IMR-90 (cell line): ENCODE results near the gene GGACT. TPM values are rescaled to one million over a fixed set of nuclear protein-coding genes. Genes with fewer than 3 reads are reported as not detected.
A peak's percentile ranks its signal among the peaks of the same experiment; 100 is the strongest.

Source experiments
- ATAC-seq: fragments of 200-7000 bp; cut with Tn5 transposase; 2 replicates; pipeline ENCODE4 v1.9.1; 2020; ENCODE audit warnings: low read depth, mild to moderate bottlenecking, moderate library complexity
- BruUV-seq: library from RNA; stranded (reverse); fragments of 400-500 nt; replicated peaks from 2 replicates; lab custom pipeline; 2021; lab: Mats Ljungman, UMichigan
- CTCF ChIA-PET: fragments of 300-600 bp; formaldehyde crosslinking; extraction: SDS; loops from one replicate; lab custom pipeline; 2021; ENCODE audit warnings: antibody characterized with exemption; lab: Yijun Ruan, JAX
- POLR2A ChIA-PET: fragments of 300-600 bp; sonication (Branson Sonifier 250); formaldehyde crosslinking; loops from one replicate; lab custom pipeline; 2022; ENCODE audit warnings: antibody characterized with exemption; ENCODE audit not compliant: unreplicated experiment; lab: Charles Lee
- DNase-seq: peaks from one replicate; pipeline ENCODE4 v3.0.0; 2013
- H2AFZ ChIP-seq: replicated peaks from 2 replicates; pipeline ENCODE3; 2013; ENCODE audit warnings: low read length, mild to moderate bottlenecking; ENCODE audit not compliant: poor library complexity
- H2AK5ac ChIP-seq: 2 replicates; pipeline ENCODE4 v1.6.1; 2013; ENCODE audit warnings: low read depth, low read length, inconsistent platforms
- H2AK9ac ChIP-seq: replicated peaks from 2 replicates; pipeline ENCODE3; 2013; ENCODE audit warnings: mild to moderate bottlenecking, low read depth, low read length, moderate library complexity; ENCODE audit not compliant: poor library complexity
- H2BK120ac ChIP-seq: 2 replicates; pipeline ENCODE4 v1.6.1; 2013; ENCODE audit warnings: low read depth, low read length, inconsistent platforms
- H2BK15ac ChIP-seq: 3 replicates; pipeline ENCODE4 v1.6.1; 2013; ENCODE audit warnings: low read depth, low read length, inconsistent platforms
- H2BK20ac ChIP-seq: 2 replicates; pipeline ENCODE4 v1.6.1; 2013; ENCODE audit warnings: low read depth, mild to moderate bottlenecking, inconsistent platforms, low read length, moderate library complexity
- H2BK5ac ChIP-seq: 2 replicates; pipeline ENCODE4 v1.6.1; 2013; ENCODE audit warnings: mild to moderate bottlenecking, low read depth, low read length, inconsistent platforms; ENCODE audit not compliant: poor library complexity, severe bottlenecking
- H3K14ac ChIP-seq: replicated peaks from 2 replicates; pipeline ENCODE4 v1.6.1; 2013; ENCODE audit warnings: low read depth, low read length, inconsistent platforms
- H3K18ac ChIP-seq: 2 replicates; pipeline ENCODE4 v1.6.1; 2013; ENCODE audit warnings: low read depth, low read length, control low read depth
- H3K23ac ChIP-seq: 2 replicates; pipeline ENCODE4 v1.6.1; 2013; ENCODE audit warnings: low read depth, low read length, inconsistent platforms
- H3K27ac ChIP-seq: 2 replicates; pipeline ENCODE4 v1.5.1; 2013; ENCODE audit warnings: mild to moderate bottlenecking, control low read depth, low read length; ENCODE audit not compliant: insufficient read depth
- H3K27me3 ChIP-seq: 2 replicates; pipeline ENCODE4 v1.6.1; 2013; ENCODE audit warnings: low read length; ENCODE audit not compliant: control insufficient read depth, insufficient read depth
- H3K36me3 ChIP-seq: 2 replicates; pipeline ENCODE4 v1.6.1; 2013; ENCODE audit warnings: low read length, mixed read lengths; ENCODE audit not compliant: control insufficient read depth, insufficient read depth
- H3K4ac ChIP-seq: 2 replicates; pipeline ENCODE4 v1.6.1; 2013; ENCODE audit warnings: low read depth, low read length, inconsistent platforms
- H3K4me1 ChIP-seq: 2 replicates; pipeline ENCODE4 v1.6.1; 2013; ENCODE audit warnings: low read length, mixed read lengths; ENCODE audit not compliant: control insufficient read depth, insufficient read depth
- H3K4me2 ChIP-seq: 2 replicates; pipeline ENCODE4 v1.6.1; 2013; ENCODE audit warnings: low read depth, mild to moderate bottlenecking, control low read depth, low read length, moderate library complexity
- H3K4me3 ChIP-seq: 2 replicates; pipeline ENCODE4 v1.5.1; 2013; ENCODE audit warnings: low read depth, mild to moderate bottlenecking, control low read depth, low read length, moderate library complexity; ENCODE audit not compliant: insufficient read depth
- H3K56ac ChIP-seq: 2 replicates; pipeline ENCODE4 v1.6.1; 2013; ENCODE audit warnings: low read length, inconsistent platforms; ENCODE audit not compliant: insufficient read depth; ENCODE audit errors: extremely low read depth
- H3K79me1 ChIP-seq, 2 experiments: 2 replicates each; pipeline ENCODE4 v1.6.1; 2013; ENCODE audit warnings: low read length in 2 of 2, inconsistent platforms in 1 of 2, low read depth in 1 of 2
- H3K9ac ChIP-seq: 2 replicates; pipeline ENCODE4 v1.6.1; 2013; ENCODE audit warnings: low read depth, low read length, control low read depth
- H3K9me1 ChIP-seq: 2 replicates; pipeline ENCODE4 v1.6.1; 2013; ENCODE audit warnings: low read length, inconsistent platforms; ENCODE audit not compliant: insufficient read depth
- H3K9me3 ChIP-seq: 2 replicates; pipeline ENCODE4 v1.6.1; 2013; ENCODE audit warnings: low read length; ENCODE audit not compliant: control insufficient read depth, insufficient read depth
- H4K20me1 ChIP-seq: 2 replicates; pipeline ENCODE4 v1.6.1; 2013; ENCODE audit warnings: low read length, inconsistent platforms; ENCODE audit not compliant: insufficient read depth
- H4K5ac ChIP-seq: 2 replicates; pipeline ENCODE4 v1.6.1; 2013; ENCODE audit warnings: mild to moderate bottlenecking, low read depth, low read length, control low read depth
- H4K8ac ChIP-seq, 2 experiments: 2 replicates each; pipeline ENCODE4 v1.6.1; 2013; ENCODE audit warnings: low read depth in 2 of 2, low read length in 2 of 2, control low read depth in 1 of 2, inconsistent platforms in 1 of 2
- H4K91ac ChIP-seq: 2 replicates; pipeline ENCODE4 v1.6.1; 2013; ENCODE audit warnings: low read depth, low read length, inconsistent platforms; ENCODE audit not compliant: insufficient read depth
- BHLHE40 ChIP-seq: fragments of 150-350 bp; IDR thresholded peaks from 2 replicates; pipeline ENCODE4 v1.6.1; 2016; ENCODE audit warnings: mild to moderate bottlenecking, low read depth, low read length
- WGBS, 2 experiments: methylation state at CpG; one replicate each; pipeline versions ENCODE4 v1.1.5 to v1.1.7; 2013; ENCODE audit warnings: missing lambda C conversion rate in 2 of 2; ENCODE audit not compliant: insufficient read length in 1 of 2; ENCODE audit errors: extremely low coverage in 2 of 2; 5-methylcytosine and 5-hydroxymethylcytosine counted together
- dilution Hi-C: fragments of 300-500 bp; cut with HindIII; formaldehyde crosslinking; loops from one replicate; pipeline ENCODE4 v1.14.3; 2018; ENCODE audit warnings: low sequenced_read_pairs; ENCODE audit not compliant: unreplicated experiment
- in situ Hi-C: fragments of 300-500 bp; cut with MboI; formaldehyde crosslinking; loops from 3 replicates; pipeline ENCODE4 v1.14.3; 2019; ENCODE audit warnings: low sequenced_read_pairs, inconsistent platforms, mixed read lengths
- intact Hi-C: fragments of 100-400 bp; cut with micrococcal nuclease; formaldehyde crosslinking; loops from 2 replicates; pipeline ENCODE4 v1.10.0; 2022
- polyA plus RNA-seq, 3 experiments: library from polyadenylated mRNA; depleted of rRNA; stranded (reverse); fragments of >200 nt; gene quantifications; 2 replicates each; pipeline ENCODE4 v1.2.3, GENCODE V29; 2012; ENCODE audit warnings: low replicate concordance in 1 of 3
- total RNA-seq: library from RNA; depleted of rRNA; stranded (reverse); fragments of >200 nt; gene quantifications from 2 replicates; pipeline ENCODE4 v1.2.3, GENCODE V29; 2012

GGACT gene
- total and polyA plus RNA-seq, 2 of the 4 experiments (the other 2 are of a cell fraction): 2.0 to 2.6 TPM

GRCh38 chr13:100547791-100548201 lies 40.8 kb downstream of the GGACT start:
- WGBS, 2 experiments: no CpG with 5 or more reads among the region's 9 CpGs
- no peak overlapping the region for H4K91ac ChIP-seq
- H4K5ac ChIP-seq: no peak overlapping the region
- H3K36me3 ChIP-seq: no peaks in the 10 kb centered on the region
- H3K4me3 ChIP-seq: no peak overlapping the region
- no TSS peak for BruUV-seq
- peak; percentile 40 for ATAC-seq
- H2AK5ac ChIP-seq: no peak overlapping the region
- in situ Hi-C loops: loop anchor here (10.0 kb wide), 1 partner anchor 893 kb away; no protein-coding TSS in a partner anchor
- CTCF ChIA-PET: no interaction called here
- H3K27ac ChIP-seq: no peak overlapping the region
- no peak for DNase-seq
- no peak overlapping the region for H3K56ac ChIP-seq
- H3K9me3 ChIP-seq: no peaks in the 10 kb centered on the region
- POLR2A ChIA-PET: no interaction called here
- H2BK120ac ChIP-seq: no peak overlapping the region
- no peaks in the 10 kb centered on the region for H4K20me1 ChIP-seq
- intact Hi-C loops: no loop called here
- H2BK20ac ChIP-seq: no peak overlapping the region
- H3K9me1 ChIP-seq: no peaks in the 10 kb centered on the region
- dilution Hi-C loops: no loop called here
- no peak overlapping the region for H3K14ac ChIP-seq
- H3K18ac ChIP-seq: no peak overlapping the region
- H2BK15ac ChIP-seq: no peak overlapping the region
- H2BK5ac ChIP-seq: no peak overlapping the region
- H3K27me3 ChIP-seq: no peaks in the 10 kb centered on the region
- peak overlapping the region; percentile 47 for H2AFZ ChIP-seq
- H3K4me2 ChIP-seq: no peak overlapping the region
- H3K4me1 ChIP-seq: peaks cover 4% of the 10 kb centered on the region; the same call in 1 of the 2 replicates
- TF ChIP-seq BHLHE40: no peak
- no peak overlapping the region for H3K4ac ChIP-seq
- H3K79me1 ChIP-seq: no peaks in the 10 kb centered on the region
- H3K23ac ChIP-seq: no peak overlapping the region
- no peak overlapping the region for H2AK9ac ChIP-seq
- no peak overlapping the region for H3K9ac ChIP-seq
- H4K8ac ChIP-seq: no peak overlapping the region
